Measurements from ENCODE around the gene RUNX2.
"Not testable (repeated sequence)": the region's sequence is repeated elsewhere in the genome, so short reads cannot be mapped to it uniquely, and the experiment has no call there.

The RUNX2 gene

DNA sequence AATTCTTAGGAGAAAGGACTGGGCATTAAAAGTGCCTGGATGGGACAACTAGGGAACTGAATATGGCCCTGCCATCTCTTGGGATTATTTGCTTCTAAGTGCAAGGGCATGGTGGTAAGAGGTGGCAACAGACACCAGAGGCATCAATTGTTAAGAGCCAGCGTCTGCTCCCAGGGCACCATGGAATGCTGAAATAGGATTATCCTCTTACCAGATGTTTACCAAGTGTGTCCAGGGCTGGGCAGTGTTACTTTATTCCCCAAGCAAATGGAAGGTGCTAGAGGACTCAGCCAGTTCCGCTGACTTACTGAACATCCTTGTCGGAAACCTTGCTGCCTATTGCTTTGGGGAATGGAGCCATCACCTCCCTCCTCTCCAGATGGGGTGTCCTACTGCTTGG lies 323.2 kb downstream of the RUNX2 start:
- no peak for DNase-seq (ENCODE audit: low read depth)

DNA sequence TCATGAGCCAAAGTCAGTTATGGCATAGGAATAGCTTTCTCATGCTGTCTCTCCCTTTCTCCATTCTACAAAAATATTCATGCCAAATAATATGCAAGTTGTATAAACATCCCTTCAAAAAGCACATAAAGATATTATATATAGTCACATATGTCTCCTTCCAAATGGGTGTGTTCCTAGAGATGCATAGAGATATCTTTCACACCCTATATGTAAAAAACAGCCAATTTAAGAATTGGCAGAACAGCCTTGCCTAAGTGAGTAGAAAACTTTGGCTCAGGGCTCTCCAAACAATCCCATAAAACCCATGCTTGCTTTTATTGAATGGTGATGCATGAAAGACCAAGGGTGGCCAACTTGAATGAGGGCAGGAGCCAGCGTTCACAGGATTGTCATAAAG lies 324.3 kb downstream of the RUNX2 start:
- no peak for DNase-seq (ENCODE audit: low read depth)

DNA sequence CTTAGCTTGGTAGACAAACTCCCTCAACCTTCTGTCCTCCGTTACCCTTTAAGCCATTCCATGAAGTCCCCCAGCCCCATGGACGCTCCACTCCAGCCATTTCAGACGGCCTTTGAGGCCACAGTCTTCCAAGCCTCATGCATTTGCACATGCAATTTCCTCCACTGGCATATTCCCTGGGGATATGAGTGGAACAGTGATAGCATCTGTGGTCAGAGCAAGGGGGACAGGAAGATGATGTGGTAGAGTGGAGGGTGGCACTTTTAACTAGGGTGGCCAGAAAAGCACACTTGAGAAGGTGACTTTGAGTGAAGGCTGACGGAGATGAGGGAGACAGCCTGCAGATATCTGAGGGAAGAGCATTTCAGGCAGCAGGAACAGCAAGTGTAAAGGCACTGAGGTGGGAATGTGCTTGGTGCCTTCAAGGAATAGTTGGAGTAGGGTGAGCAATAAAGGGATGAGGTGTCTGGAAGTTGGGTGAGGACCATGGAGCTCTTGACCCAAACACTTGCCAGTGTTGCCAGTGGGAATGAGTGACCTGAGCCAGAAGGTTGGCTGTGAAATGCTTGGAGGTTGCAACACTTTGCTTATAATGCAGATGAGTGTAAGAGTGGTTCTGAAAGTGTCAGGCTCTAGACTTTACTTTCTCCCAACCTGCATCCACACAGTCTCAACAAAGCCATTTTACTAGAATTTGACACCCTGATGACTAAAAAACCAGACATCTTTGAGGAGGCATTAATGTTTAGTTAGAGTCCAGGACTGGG lies 325.2 kb downstream of the RUNX2 start:
- no peak for DNase-seq (ENCODE audit: low read depth)

GRCh38 chr6:45654673-45655072 lies 326.5 kb downstream of the RUNX2 start:
- DNase-seq (ENCODE audit: low read depth): no peak

DNA sequence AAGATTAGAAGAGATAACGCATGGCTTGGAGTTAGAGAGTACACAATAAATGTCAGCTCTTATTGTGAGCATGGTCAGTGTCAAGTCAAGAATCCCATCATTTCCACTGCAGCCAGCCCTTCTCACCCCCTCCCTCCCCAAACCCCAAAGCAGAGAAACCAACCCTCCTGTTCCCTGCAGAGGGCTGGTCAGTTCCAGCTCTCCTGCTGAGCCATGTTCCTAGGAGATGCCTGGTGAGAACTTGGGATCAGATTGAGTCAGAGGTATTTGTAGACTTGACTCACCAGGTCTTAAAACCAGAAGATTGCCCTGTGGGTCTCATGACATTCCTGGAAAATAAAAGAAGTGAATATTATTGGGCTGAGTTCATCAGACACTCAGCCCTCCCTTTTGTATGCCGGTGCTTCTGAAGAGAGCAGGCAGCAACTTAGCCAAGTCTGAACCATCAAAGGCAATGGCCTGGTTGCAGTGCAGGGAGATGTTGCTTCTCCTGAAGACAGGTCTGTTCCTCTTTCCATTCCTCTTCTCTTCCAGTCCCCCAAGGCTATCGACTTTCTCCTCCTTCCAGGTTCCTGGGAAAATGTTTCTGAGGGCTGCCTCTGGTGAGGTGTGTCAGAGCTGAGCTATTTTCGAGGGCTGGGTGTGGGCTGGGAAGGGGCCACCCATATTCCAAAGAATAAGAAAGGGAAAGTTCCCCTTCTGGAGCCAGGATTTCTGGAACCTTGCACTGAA lies 327.8 kb downstream of the RUNX2 start:
- peak; percentile 98 for DNase-seq (ENCODE audit: low read depth)

DNA sequence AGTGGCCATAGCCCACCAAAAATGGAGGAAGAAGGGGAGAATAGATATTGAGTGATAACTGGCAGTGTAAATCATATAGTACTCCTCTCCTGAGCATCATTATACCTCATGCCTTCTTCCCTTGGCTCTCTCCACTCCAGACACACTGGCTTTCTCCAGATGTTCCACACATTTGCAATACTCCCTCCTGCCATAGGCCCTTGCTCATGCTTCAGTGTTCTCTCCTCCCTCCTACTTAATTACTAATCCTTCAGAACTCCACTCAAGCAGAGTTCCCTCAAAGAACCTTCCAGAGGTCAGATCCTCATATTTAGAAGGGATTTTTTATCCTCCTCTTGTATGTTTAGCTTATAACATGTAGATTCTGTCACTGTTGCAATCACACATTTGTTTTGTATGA lies 329.1 kb downstream of the RUNX2 start:
- DNase-seq (ENCODE audit: low read depth): no peak

- no peak for DNase-seq (ENCODE audit: low read depth)
These were observed 330.3 kb downstream of the RUNX2 start for GRCh38 chr6:45658400-45658799.

DNA sequence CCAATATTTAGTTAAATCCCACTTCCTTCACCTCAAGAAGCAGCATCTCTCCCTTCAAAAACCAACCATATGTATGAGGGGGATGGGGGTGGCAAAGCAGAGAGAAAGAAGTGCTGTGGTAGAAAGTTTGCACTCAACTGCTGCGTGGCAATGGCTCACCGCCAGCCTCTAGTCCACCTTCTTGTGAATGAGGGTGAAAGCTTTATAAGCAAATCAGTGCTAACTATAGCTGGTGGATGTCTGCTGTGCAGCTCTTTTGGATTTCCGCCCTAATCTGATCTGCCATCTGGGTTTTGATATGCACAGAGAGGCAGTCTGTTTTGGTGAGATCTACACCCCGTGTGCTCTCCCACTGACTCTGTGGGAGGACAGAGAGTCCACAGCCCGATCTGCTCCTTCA lies 330.8 kb downstream of the RUNX2 start:
- no peak for DNase-seq (ENCODE audit: low read depth)

- DNase-seq (ENCODE audit: low read depth): no peak
These were observed 333.5 kb downstream of the RUNX2 start for GRCh38 chr6:45661661-45662060.

DNA sequence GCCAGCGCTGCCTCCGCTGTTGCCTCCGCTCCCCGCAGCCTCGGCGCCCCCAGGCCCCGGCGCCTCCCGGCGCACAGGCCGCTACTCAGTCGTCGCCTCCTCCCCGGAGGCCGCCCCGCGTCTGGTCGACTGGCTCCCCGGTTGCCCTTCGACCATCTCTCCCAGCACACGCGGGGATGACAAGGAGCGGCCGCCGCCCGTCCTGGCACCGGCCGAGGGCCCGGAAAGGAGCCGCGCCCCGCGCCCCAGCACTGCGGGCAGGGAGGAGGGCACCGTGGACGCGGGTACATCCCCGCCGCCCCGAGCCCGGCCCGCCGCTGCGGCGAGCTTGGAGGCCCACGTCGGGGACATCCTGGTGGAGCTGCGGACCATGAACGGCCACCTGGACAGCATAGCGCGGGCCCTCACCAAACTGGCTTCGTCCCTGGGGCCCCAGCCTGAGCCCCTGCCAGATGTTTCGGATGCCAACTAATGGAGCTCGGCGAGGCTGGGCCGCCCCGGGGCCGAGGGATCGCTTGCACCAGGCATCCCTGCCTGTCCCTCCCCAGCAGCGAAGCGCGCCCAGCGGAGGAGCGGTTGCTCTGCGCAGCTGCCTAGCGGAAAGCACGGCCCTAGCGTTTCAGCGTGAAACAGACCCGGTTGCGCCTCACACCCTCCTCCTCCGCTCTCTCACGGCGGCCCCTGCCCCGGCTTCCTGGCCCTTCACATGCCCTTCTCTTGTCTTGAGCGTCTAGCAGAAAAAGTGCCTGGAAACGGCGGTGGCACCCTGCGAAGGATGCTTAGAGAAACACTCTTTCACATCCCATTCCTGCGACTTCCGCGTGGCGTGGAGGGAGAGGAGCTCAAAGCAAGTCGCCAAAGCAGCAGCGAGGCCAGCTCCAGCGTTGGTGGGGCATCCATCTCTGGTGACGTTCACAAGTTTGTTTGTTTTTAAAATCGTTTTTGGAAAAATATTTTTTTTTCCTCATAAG lies 335.4 kb downstream of the RUNX2 start:
- DNase-seq (ENCODE audit: low read depth): no peak

- no peak for DNase-seq (ENCODE audit: low read depth)
These were observed 336.6 kb downstream of the RUNX2 start for GRCh38 chr6:45664707-45665106.

- no peak for DNase-seq (ENCODE audit: low read depth)
These were observed 337.7 kb downstream of the RUNX2 start for GRCh38 chr6:45665859-45666258.

GRCh38 chr6:45666846-45667245 lies 338.7 kb downstream of the RUNX2 start:
- DNase-seq (ENCODE audit: low read depth): no peak

- DNase-seq (ENCODE audit: low read depth): no peak
These were observed 339.2 kb downstream of the RUNX2 start for GRCh38 chr6:45667300-45667699.

DNA sequence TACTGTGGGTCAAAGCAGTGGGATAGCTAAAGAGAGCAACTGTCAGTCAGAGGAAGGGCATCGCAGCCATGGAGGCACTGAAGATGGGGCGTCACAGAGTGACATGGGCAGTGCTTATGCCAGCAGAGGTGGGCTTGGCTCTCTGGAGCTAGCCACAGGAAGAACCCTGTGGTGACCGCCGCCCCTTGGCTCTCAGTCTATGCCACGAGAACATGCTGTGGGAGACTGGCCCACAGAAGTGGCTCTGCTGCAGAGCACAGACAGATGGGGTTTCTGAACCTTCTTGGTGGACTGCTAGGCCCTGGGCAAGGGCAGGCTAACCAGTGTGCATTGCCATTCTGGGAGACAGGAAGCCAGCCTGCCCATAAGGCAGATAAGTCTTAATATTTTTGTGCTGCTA lies 339.6 kb downstream of the RUNX2 start:
- no peak for DNase-seq (ENCODE audit: low read depth)

- DNase-seq (ENCODE audit: low read depth): no peak
These were observed 340.6 kb downstream of the RUNX2 start for GRCh38 chr6:45668705-45669104.

GRCh38 chr6:45673167-45673566 lies 345.0 kb downstream of the RUNX2 start:
- DNase-seq (ENCODE audit: low read depth): not testable (repeated sequence)

DNA sequence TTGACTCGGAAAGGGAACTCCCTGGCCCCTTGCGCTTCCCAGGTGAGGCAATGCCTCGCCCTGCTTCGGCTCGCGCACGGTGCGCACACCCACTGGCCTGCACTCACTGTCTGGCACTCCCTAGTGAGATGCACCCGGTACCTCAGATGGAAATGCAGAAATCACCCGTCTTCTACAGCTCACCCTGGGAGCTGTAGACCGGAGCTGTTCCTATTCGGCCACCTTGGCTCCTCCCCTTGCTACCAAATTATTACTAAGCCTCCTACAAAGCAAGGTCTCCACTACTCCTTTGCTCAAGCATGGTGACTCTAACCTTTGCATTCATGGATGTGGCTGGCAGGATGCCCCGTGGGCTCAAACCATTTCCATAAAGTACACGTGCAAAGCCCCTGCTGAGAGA lies 347.0 kb downstream of the RUNX2 start:
- not testable (repeated sequence) for DNase-seq (ENCODE audit: low read depth)

- DNase-seq (ENCODE audit: low read depth): no peak
These were observed 347.5 kb downstream of the RUNX2 start for GRCh38 chr6:45675634-45676033.

- DNase-seq (ENCODE audit: low read depth): no peak
These were observed 348.2 kb downstream of the RUNX2 start for GRCh38 chr6:45676380-45676779.

GRCh38 chr6:45677381-45678284 lies 349.5 kb downstream of the RUNX2 start:
- DNase-seq (ENCODE audit: low read depth): no peak

DNA sequence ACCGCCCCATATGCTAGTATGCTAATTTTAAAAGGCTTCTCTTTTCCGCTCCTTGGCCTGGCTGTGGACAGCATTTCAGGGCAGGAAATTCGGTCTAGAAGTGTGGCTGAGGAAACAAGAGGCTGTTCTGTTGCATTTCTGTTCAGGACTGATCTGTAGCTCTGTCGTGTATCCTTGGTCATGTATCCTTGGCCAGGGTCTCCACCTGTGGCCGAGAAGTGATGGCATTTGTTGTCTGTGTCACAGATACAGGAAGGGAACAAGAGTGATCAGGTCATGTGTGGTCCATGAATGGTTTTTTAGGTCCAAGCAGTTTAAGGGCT lies 350.1 kb downstream of the RUNX2 start:
- DNase-seq (ENCODE audit: low read depth): no peak

Measured in HS-5 (cell line).